IMR-90 (cell line): ENCODE measurements around the gene MORF4L2.

ENCODE experiments used
- BHLHE40 ChIP-seq: fragments of 150-350 bp; IDR thresholded peaks from 2 replicates; pipeline ENCODE4 v1.6.1; 2016; ENCODE audit warnings: mild to moderate bottlenecking, low read depth, low read length
- MAFK ChIP-seq: IDR thresholded peaks from 2 replicates; pipeline ENCODE4 v1.6.1; 2012; ENCODE audit warnings: low read depth, low read length, improper control_type of control experiment
- POLR2A ChIP-seq: IDR thresholded peaks from 2 replicates; pipeline ENCODE4 v1.6.1; 2012; ENCODE audit warnings: mild to moderate bottlenecking, low read depth, low read length
- SMC3 ChIP-seq: fragments of 150-350 bp; IDR thresholded peaks from 2 replicates; pipeline ENCODE4 v1.6.1; 2016; ENCODE audit warnings: low read depth, mild to moderate bottlenecking, antibody characterized with exemption, low read length, moderate library complexity
- TF ChIP-seq, protein P1 (sequence below): conservative IDR thresholded peaks from 2 replicates; pipeline ENCODE4 v1.5.1; 2012; ENCODE audit warnings: mild to moderate bottlenecking, low read depth, low read length, improper control_type of control experiment

DNA sequence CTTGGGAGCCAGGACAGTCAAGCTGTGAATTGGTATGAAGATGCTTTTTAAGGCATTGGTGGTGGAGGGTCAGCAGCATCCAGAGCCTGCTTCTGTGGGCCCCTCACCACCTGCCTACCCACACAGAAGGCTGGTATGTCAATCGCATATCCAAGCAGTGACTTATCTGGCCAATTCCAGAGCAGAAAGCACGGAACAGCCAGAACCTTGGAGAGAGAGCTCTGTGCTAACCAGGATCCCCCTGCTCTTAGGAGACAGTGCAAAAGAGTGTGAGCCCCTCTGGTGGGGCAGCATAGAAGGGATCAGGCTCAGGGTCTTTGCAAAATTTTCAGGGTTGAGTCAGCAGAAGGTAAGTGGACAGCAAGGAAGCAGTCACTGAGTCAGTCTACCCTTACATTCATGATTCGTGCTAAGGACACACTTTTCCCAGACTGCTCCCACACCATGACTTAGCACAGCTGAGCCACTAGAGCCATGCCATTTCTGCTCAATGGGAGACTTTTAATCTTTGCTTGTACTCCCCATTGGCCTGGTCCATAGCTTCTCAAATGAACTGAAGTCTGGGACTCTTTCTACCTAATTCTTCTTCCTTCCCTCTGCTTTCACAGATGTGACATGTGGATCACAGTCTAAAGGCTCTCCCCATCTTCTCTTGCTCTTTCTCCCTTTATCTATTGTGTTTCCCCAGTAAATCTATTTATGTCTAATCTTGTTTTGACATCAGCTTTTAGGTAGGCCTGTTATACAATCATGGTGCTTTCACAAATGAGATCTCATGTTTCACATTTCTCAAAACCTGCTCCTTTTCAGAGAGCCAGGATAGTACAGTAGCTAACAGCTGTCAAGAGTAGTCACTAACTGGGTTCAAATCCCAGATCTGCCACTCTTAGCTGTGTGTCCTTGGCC lies 20.0 kb downstream of the MORF4L2 start:
- TF ChIP-seq, protein P1, sequence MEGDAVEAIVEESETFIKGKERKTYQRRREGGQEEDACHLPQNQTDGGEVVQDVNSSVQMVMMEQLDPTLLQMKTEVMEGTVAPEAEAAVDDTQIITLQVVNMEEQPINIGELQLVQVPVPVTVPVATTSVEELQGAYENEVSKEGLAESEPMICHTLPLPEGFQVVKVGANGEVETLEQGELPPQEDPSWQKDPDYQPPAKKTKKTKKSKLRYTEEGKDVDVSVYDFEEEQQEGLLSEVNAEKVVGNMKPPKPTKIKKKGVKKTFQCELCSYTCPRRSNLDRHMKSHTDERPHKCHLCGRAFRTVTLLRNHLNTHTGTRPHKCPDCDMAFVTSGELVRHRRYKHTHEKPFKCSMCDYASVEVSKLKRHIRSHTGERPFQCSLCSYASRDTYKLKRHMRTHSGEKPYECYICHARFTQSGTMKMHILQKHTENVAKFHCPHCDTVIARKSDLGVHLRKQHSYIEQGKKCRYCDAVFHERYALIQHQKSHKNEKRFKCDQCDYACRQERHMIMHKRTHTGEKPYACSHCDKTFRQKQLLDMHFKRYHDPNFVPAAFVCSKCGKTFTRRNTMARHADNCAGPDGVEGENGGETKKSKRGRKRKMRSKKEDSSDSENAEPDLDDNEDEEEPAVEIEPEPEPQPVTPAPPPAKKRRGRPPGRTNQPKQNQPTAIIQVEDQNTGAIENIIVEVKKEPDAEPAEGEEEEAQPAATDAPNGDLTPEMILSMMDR, result no peak
- TF ChIP-seq MAFK (no peak), SMC3 (no peak), POLR2A (no peak), BHLHE40 (no peak)
